ENCODE measurements around the gene MMP7.
"Not testable (repeated sequence)": the region's sequence is repeated elsewhere in the genome, so short reads cannot be mapped to it uniquely, and the experiment has no call there.

The MMP7 gene

DNA sequence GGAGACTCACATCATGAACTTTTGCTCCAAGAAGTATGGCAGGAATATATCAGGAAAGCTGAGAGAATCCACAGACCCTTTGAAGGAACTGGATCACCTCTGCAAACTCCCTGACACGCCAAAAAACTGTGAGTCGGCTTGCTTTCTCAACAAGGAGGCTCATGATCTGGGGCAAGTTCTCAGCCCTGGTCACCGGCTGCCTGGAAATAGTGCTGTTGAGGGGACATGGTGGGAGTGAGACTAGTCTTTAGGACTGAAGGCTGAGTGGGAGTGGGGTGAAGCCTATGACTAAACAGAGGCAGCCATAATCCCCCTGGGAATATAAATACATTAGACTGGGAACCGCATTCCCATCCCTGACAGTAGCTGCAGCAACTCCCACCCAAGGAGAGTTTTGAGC is 8.4 kb upstream of the MMP7 start:
- DNase-seq = peak; percentile 18 to 58 (median 28)

DNA sequence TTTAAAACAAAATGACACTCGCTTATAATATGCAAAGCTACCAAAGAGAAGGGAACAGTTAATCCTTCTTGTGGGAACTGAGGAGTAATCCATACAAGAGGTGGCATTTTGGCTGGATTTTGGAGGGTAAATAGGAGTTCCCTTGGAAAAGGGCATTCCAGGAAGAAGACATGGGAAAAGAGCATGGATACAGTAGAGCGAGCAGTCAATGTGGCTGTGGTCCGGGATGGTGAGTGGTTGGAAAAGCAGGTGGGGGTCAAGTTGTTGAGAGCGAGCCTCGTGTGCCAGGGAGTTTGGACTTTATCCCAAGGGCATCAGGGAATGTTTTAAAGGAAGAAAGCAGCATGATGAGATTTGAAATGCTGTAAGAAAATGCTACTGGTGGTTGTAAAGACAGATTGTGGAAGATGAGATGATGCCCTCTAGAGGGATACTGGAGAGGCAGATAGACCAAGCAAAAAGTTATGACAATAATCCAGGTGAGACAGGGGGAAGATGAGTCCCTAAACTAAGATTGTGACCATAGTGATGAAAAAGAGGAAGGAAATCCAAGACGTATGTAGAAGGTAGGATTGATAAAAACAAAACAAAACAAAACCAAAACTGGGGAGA is 3.8 kb upstream of the MMP7 start:
- DNase-seq = no peak

DNA sequence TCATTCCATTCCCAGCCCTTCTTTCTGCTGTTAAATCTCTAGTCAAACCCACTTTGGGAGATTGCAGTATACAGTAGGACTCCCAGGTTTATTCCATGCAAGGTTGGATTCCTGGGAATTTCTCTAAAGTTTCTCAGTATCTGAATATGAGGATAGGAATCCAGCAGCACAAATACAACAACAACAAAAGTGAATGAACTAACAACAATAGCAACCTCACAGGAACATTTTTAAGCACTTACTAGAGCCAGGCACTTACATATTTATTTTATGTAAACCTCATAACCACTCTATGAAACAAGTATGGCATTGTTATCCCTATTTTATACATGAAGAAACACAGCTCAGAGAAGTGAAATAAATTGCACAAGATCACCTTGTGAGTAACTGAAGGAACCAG is 1.9 kb downstream of the MMP7 start:
- no peak for DNase-seq

DNA sequence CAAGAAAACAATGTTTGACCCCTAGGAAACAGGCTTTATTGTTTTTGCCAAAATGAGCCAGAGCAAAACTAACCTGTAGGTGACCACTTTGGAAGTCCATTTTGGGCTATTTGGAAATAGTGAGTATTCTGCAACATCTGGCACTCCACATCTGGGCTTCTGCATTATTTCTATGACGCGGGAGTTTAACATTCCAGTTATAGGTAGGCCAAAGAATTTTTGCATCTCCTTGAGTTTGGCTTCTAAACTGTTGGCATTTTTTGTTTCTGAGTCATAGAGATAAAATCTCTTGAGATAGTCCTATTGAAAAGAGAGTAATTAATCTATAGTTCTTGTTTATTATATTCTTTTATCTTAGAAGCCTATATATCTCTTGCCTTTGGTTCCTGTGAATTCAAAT is 2.9 kb downstream of the MMP7 start:
- no peak for DNase-seq

DNA sequence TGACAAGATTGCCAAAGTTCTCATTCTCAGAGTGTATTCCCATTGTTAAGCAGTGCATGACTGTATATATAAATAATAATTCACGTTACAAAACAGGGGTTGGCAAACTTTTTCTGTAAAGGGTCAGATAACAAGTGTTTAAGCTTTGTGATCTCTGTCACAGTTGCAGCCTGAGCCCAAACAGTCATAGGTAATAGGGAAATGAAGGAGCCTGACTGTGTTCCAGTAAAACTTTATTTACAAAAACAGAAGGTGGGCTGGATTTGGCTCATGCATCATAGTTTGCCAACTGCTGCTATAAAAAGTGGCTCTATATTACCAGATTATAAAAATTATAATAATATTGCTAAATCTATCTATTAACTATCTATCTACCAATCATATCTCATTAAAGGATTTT is 3.5 kb downstream of the MMP7 start:
- no peak for DNase-seq

DNA sequence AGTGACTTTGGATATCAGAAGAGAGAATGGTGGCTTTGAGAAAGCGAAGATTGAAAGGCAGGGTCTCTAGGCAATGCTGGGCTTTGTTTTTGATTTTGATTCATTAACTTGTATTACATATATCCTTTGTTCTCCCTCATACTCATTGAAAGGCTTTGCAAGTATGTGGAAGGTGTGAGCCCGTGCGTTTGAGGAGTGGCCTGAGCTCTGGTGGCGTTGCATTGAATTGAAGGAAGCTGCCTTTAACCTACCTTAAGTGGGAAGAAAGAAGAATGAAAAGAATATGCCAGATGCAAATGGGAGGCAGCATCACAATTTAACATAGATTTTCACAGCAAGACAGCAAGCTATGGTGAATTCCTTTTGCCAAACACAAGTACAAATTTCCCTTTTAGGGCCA is 6.7 kb downstream of the MMP7 start:
- no peak for DNase-seq

DNA sequence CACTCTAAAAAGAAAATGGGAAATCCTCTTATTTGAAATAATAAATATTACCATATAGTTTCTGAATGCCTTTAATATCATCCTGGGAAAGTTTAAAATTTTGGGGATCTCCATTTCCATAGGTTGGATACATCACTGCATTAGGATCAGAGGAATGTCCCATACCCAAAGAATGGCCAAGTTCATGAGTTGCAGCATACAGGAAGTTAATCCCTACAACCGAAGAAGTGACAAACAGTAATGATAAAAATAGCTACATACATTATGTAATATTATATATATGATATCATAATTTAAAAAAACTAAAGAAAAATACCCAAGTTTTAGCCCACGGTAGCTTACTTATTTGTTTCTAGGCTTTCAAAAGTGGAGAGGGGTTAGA is 7.4 kb downstream of the MMP7 start:
- DNase-seq = peak in 2 of 4 experiments; percentile 24 to 26

DNA sequence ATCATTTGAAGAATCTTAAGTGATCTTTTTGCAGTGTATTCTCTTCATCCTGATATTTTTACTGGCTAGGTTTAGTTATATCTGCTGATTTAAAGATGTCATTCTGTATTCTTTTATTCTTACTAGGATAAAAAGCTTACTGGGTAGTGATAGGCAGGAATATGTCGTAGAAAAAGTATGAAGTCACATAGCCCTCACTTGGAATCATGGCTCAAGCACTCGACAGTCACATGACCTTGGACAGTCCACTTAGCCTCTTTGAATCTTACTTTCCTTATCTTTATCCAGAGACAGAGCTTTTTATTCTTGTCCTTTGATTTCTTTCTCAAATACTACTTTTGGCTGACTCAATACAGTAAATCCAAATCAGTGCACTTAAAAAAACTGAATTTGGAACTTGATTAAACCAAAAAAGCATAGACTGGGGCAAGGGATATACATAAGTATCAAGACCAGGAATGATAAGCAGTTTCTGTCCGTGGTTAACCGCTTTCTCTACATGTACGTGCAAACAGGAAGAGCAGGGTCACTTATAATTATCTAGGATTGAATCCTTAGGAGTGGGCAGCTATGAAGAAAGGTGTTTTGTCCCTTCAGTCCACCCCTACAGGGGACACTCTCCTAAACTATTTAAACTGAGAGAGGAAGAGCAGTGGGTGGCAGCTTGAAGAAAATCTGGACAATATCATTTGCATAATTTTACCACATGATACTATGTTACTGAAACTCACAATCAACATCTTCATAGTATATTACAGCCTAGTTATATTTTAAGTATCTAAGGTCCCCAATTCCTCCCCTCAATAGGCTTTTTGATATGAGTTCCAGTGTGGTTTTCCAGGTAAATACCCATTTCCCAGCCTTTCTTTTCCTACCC is 8.0 kb downstream of the MMP7 start:
- DNase-seq = no peak

DNA sequence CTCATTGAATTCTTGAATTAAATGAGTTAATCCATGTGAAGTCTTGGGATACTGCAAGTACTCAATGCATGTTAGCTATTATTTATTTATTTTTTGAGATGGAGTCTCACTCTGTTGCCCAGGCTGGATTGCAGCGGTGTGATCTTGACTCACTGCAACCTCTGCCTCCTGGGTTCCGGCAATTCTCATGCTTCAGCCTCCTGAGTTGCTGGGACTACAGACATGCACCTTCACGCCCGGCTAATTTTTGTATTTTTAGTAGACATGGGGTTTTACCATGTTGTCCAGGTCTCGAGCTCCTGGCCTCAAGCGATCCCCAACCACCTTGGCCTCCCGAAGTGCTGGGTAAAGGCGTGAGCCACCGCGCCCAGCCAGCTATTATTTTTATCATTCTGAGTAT is 9.4 kb downstream of the MMP7 start:
- DNase-seq = no peak

DNA sequence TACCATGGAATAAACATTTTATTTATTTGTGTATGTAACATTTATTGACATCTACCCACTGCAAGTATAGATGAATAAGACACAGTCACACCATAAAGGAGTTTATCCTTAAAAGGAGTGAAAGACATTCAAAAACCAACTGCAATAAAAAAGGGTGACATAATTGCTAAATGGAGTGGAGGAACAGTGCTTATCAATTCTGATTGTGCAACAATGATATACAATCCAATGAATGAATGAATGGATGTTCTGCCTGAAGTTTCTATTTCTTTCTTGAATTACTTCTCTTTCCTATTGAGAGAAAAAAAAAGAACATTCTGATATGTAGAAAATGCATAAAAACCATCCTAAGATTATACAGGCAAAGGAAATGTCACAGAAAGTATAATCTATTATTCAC is 10.0 kb downstream of the MMP7 start:
- no peak for DNase-seq

DNA sequence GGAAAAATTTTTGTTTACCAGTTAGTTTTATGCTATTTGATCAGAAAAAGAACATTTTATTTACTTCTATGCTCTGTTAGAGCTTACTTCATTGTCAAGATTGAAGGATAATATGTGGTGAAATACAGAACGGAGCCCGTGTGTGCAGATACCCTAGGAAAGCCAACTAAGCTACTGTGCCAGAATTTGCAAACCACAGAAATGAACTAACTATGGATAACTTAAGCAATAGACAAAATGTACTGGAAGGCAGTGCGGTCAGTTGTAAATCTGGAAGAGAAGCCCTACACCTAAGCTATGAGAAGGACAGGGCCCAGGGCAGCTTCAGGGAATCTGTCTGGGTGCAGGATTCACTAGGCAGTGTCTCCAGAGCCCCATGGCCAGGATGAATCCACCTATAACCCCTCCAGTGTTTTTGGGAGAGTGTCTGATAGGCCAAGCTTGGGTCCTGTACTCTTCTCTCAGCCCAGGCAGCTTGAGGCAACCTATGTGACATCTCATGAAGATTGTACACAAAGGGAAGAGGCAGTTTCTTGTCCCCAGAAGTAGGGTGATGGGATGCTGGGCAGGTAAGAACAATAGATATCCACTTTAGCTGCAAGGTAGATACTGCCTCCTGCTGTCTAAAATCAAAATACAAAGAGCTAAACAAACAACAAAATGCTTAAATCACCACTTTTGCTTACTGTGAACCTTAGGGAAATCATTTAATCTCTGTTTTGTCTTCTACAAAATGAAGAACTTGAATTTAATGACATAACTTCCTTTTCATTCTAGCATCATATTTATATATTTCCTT is 12.1 kb downstream of the MMP7 start:
- no peak for DNase-seq

DNA sequence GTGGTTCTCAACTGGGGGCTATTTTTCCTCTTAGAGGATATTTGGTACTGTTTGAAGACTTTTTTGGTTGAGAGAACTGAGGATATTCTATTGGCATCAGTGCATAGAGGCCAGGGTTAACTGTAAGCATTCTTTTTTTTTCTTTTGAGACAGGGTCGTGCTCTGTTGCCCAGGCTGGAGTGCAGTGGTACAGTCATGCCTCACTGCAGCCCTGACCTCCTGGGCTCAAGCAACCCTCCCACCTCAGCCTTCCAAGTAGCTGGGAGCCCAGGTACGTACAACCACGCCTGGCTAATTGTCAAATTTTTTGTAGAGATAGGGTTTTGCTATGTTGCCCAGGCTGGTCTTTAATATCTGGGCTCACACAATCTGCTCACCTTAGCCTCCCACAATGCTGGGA is 12.9 kb downstream of the MMP7 start:
- no peak for DNase-seq

DNA sequence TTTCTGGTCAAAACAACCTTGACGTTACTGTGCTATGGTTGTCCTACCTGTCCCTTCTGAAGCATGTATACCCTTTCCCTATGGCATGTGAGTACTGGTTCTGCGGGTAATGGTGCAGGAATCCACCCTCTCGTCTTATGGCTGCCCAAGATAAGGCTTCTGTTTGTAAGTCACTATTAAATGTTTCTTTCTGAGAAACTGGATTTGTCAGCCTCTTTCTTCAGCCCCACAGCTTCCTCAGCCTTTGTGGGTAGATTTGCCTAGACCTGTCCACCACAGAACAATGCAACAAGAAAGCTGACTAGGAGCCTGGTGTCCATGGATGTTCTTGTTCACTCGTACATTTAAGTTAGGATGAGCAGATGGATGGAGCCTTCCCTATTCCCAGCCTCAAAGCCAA is 14.4 kb downstream of the MMP7 start:
- no peak for DNase-seq

DNA sequence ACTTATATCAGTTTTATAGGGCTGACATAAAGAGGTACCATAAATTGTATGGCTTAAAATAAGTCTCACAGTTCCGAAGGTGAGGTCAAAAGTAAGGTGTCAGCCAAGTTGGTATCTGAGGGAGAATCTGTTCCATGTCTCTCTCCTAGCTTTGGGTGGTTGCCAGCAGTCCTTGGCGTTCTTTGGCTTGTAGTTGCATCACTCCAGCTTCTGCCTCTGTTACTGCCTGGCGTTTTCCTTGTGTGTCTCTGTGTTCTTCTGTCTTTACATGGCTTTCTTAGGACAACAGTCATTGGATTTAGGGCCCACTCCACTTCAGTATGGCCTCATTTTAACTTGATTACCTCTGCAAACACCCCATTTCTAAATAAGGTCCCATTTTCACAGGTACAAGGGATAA is 16.7 kb downstream of the MMP7 start:
- peak in 1 of 4 experiments; percentile 27 for DNase-seq

DNA sequence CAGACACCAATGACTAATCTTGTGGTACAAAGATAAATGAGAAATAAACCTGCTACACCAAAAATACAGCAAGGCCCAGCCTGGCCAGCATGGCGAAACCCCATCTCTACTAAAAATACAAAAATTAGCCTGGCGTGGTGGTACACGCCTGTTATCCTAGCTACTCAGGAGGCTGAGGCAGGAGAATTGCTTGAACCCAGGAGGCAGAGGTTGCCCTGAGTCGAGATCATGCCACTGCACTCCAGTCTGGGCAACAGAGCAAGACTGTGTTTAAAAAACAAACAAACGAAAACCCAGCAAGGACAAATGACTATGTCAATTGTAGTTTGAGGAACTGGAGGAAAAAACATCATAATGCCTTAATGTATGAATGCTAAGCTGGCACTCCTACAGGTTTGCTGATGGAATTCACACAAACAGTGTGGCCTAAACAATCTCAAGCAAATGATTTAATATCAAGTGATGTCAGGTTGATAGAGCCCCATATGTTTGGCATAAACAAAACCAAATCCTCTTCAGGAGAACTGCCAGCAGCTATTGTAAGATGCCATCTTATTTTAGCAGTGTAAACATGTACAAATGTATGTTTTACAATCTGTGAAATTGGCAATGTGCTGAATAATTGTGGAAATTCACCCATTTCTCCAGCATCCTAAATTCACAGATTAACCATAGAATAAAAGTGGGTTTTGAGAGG is 20.0 kb downstream of the MMP7 start:
- peak in 3 of 4 experiments; percentile 2 to 44 (median 23) for DNase-seq

DNA sequence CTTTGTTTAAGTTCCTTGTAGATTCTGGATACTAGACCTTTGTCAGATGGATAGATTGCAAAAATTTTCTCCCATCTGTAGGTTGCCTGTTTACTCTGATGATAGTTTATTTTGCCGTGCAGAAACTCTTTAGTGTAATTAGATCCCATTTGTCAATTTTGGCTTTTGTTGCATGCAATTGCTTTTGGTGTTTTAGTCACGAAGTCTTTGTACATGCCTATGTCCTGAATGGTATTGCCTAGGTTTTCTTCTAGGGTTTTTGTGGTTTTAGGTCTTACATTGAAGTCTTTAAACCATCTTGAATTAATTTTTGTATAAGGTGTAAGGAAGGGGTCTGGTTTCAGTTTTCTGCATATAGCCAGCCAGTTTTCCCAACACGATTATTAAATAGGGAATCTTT is 27.7 kb downstream of the MMP7 start:
- DNase-seq = not testable (repeated sequence)

DNA sequence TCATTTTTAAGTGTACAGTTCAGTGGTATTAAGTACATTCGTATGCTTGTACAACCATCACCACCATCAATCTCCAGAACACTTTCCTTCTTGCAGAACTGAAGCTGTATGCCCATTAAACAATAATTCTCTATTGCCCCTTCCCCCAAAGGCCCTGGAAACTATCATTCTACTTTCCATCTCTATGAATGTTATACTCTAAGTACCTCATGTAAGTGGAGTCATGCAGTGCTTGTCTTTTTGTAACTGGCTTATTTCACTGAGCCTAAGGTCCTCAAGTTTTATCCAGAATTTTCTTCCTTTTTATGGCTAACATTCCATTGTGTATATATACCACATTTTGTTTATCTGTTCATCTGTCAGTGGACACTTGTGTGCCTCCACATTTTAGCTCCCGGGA is 29.7 kb downstream of the MMP7 start:
- DNase-seq = no peak

DNA sequence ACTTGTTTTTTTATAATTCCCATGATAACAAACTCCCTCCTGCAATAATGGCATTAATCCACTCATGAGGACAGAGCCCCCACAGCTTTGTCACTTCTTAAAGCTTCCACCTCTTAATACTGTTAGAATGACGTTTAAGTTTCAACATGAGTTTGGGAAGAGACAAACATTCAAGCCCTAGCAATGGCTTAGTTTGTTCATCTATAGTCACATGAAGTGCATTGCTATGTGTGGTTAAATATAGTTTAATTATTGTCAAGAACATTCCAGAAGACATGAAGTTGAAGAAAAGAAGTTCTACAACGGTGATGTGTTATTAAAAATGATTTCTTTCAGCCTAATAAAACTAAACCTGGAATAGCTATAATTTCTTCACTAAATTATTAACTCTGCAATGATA is 30.6 kb downstream of the MMP7 start:
- DNase-seq = no peak

DNA sequence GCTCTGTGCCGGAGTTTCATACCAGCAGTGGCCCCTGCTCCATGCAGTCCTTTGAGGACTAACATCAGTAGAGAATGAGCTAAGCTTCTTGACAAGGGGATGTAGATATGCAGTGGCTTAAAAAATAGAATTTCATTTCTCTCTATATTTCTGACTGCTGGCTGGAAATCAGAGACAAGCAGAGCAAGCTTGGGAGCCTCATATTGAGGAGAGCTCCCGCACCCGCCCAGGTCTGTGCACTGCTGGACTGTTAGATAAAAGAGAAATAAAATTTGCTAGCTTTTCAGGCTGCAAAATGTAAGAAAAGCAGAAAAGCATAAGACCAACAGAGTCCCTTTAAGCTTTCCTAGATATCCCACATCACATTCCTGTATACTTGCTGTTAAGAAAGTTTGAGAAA is 31.4 kb downstream of the MMP7 start:
- DNase-seq = no peak

DNA sequence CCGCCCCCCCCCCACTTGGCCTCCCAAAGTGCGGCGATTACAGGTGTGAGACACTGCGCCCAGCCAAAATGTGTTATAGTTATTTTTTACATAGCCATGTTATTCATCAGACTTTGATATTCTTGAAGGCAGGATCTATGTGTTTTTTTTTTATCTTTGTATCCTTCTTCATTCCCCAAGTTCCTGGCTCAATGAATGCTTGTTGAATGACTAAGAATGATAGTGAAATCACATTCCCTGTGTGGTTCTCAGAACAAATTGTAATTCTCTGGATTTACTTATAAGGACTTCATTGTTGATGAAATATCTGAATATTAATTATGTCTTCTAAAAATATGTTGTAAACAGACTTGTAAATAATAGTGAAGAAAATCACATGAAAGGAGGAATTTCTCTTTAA is 33.5 kb downstream of the MMP7 start:
- DNase-seq = no peak

DNA sequence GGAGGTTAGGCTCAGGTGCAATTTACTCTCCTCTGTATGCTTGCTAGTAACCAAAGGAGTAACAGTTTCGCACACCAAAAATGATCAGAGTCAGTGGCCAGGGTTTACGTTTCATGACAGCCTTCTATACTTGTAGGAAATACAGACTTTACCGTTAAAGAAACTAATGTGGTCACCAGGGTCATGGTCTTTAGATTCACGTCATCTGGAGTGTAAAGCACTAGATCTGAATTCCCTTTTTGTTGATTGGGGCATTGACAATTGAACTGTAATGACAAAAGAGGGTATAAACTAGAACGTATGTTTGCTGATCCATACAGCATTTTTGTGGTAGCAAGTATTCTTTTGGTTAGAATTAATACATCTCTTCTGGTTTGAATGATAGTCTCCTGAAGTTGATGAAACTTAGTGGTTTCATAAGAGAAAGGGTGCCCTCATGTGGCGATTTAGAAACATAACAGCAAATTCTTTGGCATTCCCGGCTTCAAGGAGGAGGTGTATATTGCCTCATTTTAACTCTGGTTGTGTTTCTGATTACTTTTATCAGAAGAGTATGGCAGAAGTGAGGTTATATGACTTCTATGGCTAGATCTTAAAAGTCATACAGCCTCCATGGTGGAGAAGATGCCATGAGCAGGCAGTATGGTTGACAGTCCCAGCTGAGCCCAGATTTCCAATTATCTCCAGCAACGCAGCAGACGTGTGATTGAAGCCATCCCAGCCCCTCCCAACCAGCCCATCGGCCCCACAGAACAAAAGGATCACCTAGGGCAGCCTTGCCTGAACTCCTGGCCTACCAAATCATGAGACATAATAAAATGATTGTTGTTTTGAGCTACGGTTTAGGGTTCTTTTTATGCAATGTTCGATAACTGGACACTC is 35.1 kb downstream of the MMP7 start:
- DNase-seq = peak; percentile 69 to 92 (median 86)

DNA sequence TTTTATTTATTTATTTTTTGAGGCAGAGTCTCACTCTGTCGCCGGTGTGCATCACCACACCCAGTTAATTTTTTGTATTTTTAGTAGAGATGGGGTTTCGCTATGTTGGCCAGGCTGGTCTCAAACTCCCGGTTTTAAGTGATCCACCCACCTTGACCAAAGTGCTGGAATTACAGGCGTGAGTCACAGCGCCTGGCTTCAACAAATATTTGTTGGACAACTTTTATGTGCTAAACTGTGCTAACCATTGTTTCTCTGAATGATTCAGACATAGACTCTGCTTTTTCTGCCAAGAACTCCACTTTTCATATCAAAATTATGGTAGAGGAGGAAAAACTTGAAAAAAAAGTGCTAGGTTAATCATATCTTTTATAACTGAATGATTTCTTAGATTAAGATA is 36.3 kb downstream of the MMP7 start:
- no peak for DNase-seq

All from suppressor macrophage (primary cell).